COR-L47 (cell line): ENCODE results near the gene VWA5B1.

Experiments
- DNase-seq: peaks from one replicate; lab custom pipeline; 2025; lab: John Stamatoyannopoulos, UW

VWA5B1 gene

GRCh38 chr1:20367116-20367585, 76.5 kb downstream of the VWA5B1 start:
- DNase-seq = no peak

DNA sequence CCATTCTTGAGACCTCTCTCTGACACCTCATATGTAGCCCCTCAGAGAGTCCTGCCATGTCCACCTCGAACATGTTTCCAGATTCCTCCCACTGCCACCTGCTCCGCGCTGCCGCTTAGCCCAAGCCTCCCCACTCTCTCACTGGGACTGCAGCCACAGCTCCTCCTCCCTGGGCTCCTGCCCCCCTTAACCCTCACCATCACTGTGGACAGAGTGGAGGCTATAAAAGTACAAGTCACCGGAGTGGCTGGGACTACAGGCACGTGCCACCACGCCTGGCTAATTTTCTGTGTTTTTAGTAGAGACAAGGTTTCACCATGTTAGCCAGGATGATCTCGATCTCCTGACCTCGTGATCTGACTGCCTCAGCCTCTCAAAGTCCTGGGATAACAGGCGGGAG, 77.0 kb downstream of the VWA5B1 start:
- DNase-seq = peak; percentile 33

GRCh38 chr1:20368866-20369470, 78.3 kb downstream of the VWA5B1 start:
- DNase-seq = peak; percentile 93

GRCh38 chr1:20370698-20371097, 80.0 kb downstream of the VWA5B1 start:
- DNase-seq = peak; percentile 24

DNA sequence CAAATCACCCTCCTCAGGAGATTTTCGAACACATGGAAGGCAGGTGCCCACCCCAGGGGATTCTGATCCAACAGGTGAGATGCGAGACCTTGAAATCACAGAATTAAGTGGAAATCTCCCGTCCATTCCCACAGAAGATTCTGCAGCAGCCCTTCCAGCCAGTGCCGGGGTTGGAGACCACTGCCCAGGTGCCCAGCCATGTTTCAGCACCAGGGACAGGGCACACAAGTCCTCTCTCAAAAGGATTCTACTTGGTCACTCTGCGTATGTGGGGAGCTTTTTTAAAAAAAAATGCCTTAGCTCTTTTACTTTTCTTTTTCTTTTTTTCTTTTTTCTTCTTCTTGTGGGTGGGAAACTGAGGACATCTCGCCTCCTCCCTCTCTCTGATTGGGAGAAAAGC, 80.7 kb downstream of the VWA5B1 start:
- DNase-seq = no peak

DNA sequence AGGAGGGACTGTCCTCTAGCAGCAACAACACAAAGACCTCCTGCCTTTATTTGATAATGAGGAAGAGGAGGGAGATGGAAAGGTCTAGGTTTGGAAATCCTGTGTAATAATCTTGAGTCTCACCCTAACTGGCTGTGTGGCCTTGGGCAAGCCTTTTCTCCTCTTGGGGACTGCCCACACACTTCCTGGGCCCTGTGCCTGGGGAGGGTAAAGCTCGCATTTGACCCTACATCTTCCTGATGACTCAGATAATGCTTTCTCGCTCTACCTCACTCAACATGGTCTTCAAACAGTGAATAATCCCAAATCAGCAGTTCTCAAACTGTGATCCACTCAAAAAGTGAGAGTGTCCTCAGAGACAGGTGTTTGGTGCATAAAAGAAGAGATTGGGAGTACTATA, 81.2 kb downstream of the VWA5B1 start:
- no peak for DNase-seq

DNA sequence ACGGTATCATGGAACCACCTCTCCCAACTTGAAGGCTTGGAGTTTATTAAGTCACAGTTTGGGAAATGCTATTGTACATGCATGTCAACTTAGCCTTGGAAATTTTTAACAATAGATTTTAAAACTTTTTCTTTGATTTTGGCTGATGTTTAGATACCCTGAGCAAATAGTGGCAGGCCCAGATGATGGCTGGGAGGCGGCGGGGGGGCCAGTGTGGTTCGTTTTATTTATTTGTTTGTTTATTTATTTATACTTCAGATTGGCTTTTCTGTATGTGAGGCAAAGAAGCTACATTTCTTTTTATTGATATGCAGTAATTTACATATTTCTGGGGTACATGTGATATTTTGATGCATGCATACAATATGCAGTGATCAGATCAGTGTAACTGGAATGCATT, 82.0 kb downstream of the VWA5B1 start:
- DNase-seq = no peak

GRCh38 chr1:20373286-20373685, 82.6 kb downstream of the VWA5B1 start:
- no peak for DNase-seq

- DNase-seq = peak; percentile 52
These were observed 83.1 kb downstream of the VWA5B1 start for GRCh38 chr1:20373764-20374163.

DNA sequence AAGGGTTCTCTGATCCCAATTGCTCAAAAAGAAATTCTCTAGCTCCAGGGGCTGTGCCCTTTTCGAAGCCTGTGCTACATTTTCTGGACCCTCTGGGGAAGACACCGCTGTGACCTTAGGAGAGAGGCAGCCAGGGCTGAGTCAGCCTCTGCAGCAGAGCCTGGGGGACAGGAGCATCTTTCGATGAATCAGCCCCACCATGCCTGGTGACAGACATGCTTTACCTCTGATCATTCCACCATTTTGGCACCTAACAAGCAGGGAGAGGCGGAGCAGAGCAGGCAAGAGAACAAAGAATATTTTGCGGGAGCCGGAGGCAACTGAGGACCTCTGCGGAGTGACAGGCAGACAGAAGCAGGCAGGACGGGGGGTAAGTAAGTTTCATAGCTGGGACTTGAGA, 84.9 kb downstream of the VWA5B1 start:
- no peak for DNase-seq

GRCh38 chr1:20376171-20376570, 85.5 kb downstream of the VWA5B1 start:
- DNase-seq = no peak

- peak; percentile 54 for DNase-seq
These were observed 86.3 kb downstream of the VWA5B1 start for GRCh38 chr1:20376880-20377494.

GRCh38 chr1:20377516-20378270, 87.0 kb downstream of the VWA5B1 start:
- DNase-seq = no peak

DNA sequence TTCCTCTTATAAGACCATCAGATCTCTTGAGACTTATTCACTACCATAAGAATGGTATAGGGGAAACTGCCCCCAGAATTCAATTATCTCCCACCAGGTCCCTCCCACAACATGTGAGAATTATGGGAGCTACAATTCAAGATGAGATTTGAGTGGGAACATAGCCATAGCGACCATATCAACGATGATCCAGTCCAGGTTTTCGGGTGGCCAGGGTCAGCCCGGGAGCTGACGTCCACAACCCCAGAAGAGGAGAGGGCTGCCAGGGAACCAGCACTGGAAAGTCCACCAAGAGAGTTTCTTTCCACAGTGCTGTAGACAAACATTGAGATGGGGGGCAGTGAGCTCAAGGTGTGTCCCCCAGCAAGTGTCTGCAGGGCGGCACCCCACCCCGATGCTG, 88.4 kb downstream of the VWA5B1 start:
- DNase-seq = no peak

- DNase-seq = no peak
These were observed 89.5 kb downstream of the VWA5B1 start for GRCh38 chr1:20380175-20380574.

GRCh38 chr1:20380616-20381035, 90.0 kb downstream of the VWA5B1 start:
- no peak for DNase-seq

- DNase-seq = no peak
These were observed 90.5 kb downstream of the VWA5B1 start for GRCh38 chr1:20381045-20381641.

DNA sequence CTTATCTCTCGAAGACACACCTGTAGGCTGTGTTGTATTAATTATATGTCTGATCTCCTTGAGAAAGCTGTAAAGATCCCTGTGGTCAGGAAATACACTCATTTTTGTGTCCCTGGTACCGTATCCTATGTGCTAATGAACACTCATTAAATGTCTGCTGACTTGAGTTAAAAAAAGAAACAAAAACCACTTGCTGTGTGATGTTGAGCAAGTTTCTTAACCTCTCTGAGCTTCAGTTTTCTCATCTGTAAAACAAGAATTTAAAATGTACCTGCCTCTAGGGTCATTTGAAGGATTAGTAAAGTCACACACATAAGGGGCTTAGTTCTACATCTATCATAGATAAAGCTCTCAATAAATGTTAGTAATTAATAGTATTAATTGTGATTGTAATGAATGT, 91.3 kb downstream of the VWA5B1 start:
- no peak for DNase-seq

DNA sequence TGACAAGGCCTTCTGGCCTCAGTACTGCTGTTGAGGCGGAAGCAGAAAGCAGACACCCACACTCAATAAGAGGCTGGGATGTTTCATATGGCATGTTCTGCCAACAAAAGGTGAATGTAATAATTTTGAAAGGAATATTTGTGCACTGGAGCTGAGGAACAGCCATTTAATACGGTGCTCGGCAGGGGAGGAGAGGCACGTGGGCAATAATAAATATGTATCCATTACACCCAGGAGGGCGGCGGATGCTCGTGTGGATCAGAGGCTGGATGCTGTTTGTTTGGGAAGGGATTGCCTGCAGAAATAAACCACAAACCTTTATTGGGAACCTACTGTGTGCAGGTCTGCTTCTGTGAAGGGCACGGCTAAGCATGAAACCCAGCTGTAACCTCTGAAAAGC, 92.0 kb downstream of the VWA5B1 start:
- DNase-seq = peak; percentile 78

DNA sequence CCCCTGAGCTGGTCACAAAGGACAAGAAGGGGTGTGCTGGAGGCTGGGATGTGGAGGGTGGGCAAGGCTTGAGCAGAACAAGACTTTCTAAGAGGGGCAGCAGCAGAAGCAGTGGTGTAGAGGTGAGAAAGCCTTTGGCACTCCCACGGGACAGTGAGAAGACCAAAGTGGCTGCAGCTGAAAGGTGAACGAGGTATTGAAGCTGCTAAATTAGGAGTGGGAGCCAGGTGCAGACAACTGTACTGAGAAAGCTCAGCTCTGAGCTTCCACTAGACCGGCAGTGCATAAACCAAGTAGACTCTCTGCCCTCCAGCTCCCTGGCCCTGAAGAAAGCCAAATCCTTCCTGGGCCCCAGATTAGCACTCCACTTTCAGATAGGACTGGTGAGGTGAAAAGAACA, 93.0 kb downstream of the VWA5B1 start:
- DNase-seq = no peak

DNA sequence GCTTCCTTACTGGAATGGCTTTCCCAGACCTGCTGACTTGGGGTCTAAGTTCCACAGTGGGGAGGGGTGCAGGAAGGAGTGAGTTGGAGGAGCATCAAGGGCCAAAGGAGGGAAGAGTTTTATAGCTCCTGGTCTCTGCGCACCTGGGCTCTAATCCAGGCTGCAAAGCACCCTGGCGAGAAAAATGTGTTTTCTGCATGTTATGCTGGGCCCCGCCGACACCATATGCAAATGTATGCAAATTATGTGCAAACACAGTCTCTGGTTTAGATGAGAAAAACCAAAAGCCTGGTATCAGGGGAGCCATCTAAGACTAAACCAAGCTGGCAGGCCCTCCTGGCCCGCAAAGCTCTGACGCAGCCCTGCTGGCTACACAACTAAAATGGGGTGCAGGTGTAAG, 95.0 kb downstream of the VWA5B1 start:
- DNase-seq = no peak

- DNase-seq = peak; percentile 90
These were observed 95.8 kb downstream of the VWA5B1 start for GRCh38 chr1:20386323-20387081.
